Activated CD4-positive, alpha-beta memory T cell treated with anti-CD3 and anti-CD28 coated beads, Interleukin-2, amount 10 ng/mL, durations not matched to agents 7 days and 5 days (primary cell): Measurements from ENCODE around the gene LAG3. TPM values are rescaled to one million over a fixed set of nuclear protein-coding genes. Genes with fewer than 3 reads are reported as not detected.
A peak's percentile ranks its signal among the peaks of the same experiment; 100 is the strongest.

Experiments used
- CTCF ChIA-PET: fragments of 350-600 bp; sonication (Branson Sonifier 250); formaldehyde crosslinking; loops from one replicate; lab custom pipeline; 2021; ENCODE audit warnings: antibody characterized with exemption, inconsistent platforms; lab: Charles Lee
- POLR2A ChIA-PET: fragments of 350-600 bp; sonication (Branson Sonifier 250); formaldehyde crosslinking; loops from one replicate; lab custom pipeline; 2021; ENCODE audit warnings: antibody characterized with exemption; lab: Charles Lee
- DNase-seq: peaks from one replicate; pipeline ENCODE4 v3.0.0-alpha.2; 2020
- H3K27ac Mint-ChIP-seq: one replicate; pipeline ENCODE4 v1.8.0; 2021; ENCODE audit warnings: mild to moderate bottlenecking, mixed read lengths
- H3K27me3 Mint-ChIP-seq: one replicate; pipeline ENCODE4 v1.8.0; 2021; ENCODE audit warnings: mixed read lengths
- H3K36me3 Mint-ChIP-seq: one replicate; pipeline ENCODE4 v1.8.0; 2021; ENCODE audit warnings: low read depth, mixed read lengths
- H3K4me1 Mint-ChIP-seq: one replicate; pipeline ENCODE4 v1.8.0; 2021; ENCODE audit warnings: mixed read lengths
- H3K4me3 Mint-ChIP-seq: one replicate; pipeline ENCODE4 v1.8.0; 2021; ENCODE audit warnings: mild to moderate bottlenecking, mixed read lengths
- H3K9me3 Mint-ChIP-seq: one replicate; pipeline ENCODE4 v1.8.0; 2021; ENCODE audit warnings: mixed read lengths
- total RNA-seq, 2 experiments: library from RNA; stranded (reverse); gene quantifications; one replicate each; pipeline ENCODE4 v1.2.3, GENCODE V29; 2021

The LAG3 gene
- total RNA-seq, 2 experiments from 2014 or later: 91.9 TPM

DNA sequence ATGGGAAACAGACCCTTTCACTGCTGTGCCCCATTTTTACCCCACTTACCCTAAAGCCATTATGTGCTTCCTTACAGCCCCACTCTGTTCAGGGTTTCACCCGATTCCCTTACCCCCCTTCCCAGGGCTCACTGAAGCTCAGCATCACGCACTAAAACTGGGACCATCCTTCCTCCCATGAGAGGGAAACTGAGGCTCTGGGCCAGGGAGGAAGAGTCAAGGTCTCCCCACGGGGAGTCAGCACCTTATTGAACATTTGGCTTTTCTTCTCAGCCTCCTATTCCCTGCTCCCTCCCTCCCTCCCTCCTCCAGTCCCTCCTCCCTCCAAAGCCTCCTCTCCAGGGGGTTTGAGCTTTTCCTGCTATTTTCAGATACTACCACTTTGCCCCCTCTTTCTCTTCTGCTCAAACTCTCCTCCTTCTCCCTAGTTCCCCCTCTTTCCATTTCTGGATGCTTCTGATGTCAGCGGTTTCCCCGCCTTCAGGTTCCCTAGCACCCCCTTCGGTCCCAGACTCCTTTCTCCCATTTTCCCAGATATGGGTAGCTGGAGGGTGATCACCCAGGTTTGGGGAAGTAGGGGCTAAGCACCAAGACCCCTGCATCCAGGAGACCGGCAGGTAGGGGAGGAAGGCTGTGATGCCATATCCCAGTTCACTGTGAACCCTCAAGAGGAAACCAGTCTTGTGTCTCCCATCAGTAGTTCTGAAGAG lies 50.3 kb downstream of the LAG3 start:
- no peak for DNase-seq
- Mint-ChIP-seq H3K4me1 (peaks cover 21% of the 10 kb centered on the region), H3K9me3 (no peaks in the 10 kb centered on the region), H3K4me3 (no peak overlapping the region), H3K36me3 (peaks cover 24% of the 10 kb centered on the region), H3K27me3 (peaks cover 51% of the 10 kb centered on the region), H3K27ac (no peak overlapping the region)
- ChIA-PET POLR2A (interaction anchor here (0.7 to 7.2 kb wide), 6 partner anchors 11 to 69 kb away, joined by 3 to 33 read pairs (median 4); partner anchors contain the start of genes CDCA3, MLF2 and USP5), CTCF (interaction anchor here (0.5 to 4.9 kb wide), 7 partner anchors 9 to 202 kb away, joined by 3 to 48 read pairs (median 4); partner anchors contain the start of gene MLF2)

DNA sequence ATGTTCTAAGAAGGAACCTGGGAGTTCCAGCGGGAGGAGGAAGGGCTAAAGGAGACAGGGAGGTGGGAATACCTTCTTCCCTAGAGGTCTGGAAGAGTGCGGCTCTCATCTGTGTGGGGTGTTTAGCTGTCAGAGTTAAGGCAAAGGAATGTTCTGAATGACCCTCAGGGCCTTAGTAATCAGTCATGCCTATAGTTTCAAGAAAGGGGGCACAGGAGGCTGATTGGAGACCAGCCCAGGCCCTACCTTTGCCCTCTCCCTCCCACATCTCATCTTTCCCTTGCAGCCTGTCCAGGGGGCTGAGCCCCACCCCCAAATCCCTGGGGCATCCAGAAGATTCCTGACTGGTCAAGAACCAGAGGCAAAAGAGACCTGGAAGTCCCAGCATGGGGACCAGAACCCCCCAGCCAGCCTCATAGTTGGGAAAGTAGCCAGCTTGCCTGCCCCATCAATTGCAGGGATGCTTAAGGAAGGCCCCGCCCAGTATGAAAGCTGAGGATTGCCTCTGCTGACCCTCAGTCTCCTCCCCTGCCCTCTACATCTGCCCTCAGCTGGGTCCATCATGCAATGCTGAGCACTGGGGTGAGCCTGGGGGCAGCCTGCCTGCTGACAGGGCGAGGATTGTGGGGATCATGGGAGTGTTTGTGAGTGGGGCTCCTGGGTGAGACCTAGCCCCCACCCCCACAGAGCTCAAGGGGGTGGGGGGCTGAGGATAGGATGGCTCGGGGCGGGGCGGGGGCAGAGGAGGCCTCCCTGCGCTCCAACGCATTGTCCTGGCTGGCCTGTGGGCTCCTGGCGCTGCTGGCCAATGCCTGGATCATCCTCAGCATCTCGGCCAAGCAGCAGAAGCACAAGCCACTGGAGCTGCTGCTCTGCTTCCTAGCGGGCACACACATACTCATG lies 51.1 kb downstream of the LAG3 start:
- no peak overlapping the region for H3K4me3 Mint-ChIP-seq
- POLR2A ChIA-PET: interaction anchor here (1.1 to 7.2 kb wide), 3 partner anchors 10 to 70 kb away, joined by 3 to 33 read pairs (median 5); partner anchors contain the start of gene MLF2
- H3K27me3 Mint-ChIP-seq: peaks cover 54% of the 10 kb centered on the region

DNA sequence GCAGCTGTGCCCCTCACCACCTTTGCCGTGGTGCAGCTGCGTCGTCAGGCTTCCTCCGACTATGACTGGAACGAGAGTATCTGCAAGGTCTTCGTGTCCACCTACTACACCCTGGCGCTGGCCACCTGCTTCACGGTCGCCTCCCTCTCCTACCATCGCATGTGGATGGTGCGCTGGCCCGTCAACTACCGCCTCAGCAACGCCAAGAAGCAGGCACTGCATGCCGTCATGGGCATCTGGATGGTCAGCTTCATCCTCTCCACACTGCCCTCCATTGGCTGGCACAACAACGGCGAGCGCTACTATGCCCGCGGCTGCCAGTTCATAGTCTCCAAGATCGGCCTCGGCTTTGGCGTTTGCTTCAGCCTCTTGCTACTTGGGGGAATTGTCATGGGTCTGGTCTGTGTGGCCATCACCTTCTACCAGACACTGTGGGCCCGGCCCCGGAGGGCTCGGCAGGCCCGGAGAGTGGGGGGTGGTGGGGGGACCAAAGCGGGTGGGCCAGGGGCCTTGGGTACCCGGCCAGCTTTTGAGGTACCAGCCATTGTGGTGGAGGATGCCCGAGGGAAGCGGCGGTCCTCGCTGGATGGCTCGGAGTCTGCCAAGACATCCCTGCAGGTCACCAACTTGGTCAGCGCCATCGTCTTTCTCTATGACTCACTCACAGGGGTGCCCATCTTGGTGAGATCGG lies 51.9 kb downstream of the LAG3 start:
- ChIA-PET POLR2A (interaction anchor here (1.4 to 7.2 kb wide), 2 partner anchors 13 to 71 kb away, joined by 5 to 33 read pairs; partner anchors contain the start of gene MLF2), CTCF (interaction anchor here (0.8 to 4.9 kb wide), 14 partner anchors 11 to 256 kb away, joined by 3 to 48 read pairs (median 4); partner anchors contain the start of genes CD4, MLF2, NOP2 and PTMS)
- Mint-ChIP-seq H3K27me3 (peaks cover 60% of the 10 kb centered on the region), H3K36me3 (peaks cover 11% of the 10 kb centered on the region), H3K9me3 (no peaks in the 10 kb centered on the region), H3K4me1 (peaks cover 28% of the 10 kb centered on the region), H3K27ac (no peak overlapping the region), H3K4me3 (no peak overlapping the region)
- no peak for DNase-seq

More for the DNA sequence above, 51.1 kb downstream of the LAG3 start:
- Mint-ChIP-seq H3K27ac (no peak overlapping the region), H3K9me3 (no peaks in the 10 kb centered on the region), H3K36me3 (peaks cover 15% of the 10 kb centered on the region), H3K4me1 (peaks cover 23% of the 10 kb centered on the region)
- CTCF ChIA-PET: interaction anchor here (1.0 to 4.9 kb wide), 6 partner anchors 10 to 253 kb away, joined by 4 to 48 read pairs (median 4); partner anchors contain the start of genes MLF2 and PTMS
- DNase-seq: no peak

- Mint-ChIP-seq H3K4me1 (peaks cover 29% of the 10 kb centered on the region), H3K36me3 (peaks cover 3% of the 10 kb centered on the region), H3K9me3 (no peaks in the 10 kb centered on the region), H3K27me3 (peaks cover 67% of the 10 kb centered on the region), H3K4me3 (no peak overlapping the region), H3K27ac (no peak overlapping the region)
- no peak for DNase-seq
- ChIA-PET CTCF (interaction anchor here (0.8 to 4.9 kb wide), 18 partner anchors 11 to 257 kb away, joined by 3 to 48 read pairs (median 4); partner anchors contain the start of genes CD4, CDCA3, MLF2 and NOP2), POLR2A (interaction anchor here (0.6 to 7.2 kb wide), 5 partner anchors 10 to 72 kb away, joined by 3 to 33 read pairs (median 4); partner anchors contain the start of gene MLF2)
These were observed 52.6 kb downstream of the LAG3 start for GRCh38 chr12:6824901-6825381.

- ChIA-PET POLR2A (interaction anchor here (0.6 to 7.2 kb wide), 4 partner anchors 11 to 72 kb away, joined by 3 to 33 read pairs (median 4); partner anchors contain the start of gene MLF2), CTCF (interaction anchor here (0.6 to 4.9 kb wide), 23 partner anchors 10 to 344 kb away, joined by 3 to 48 read pairs (median 3); partner anchors contain the start of genes CD4, CDCA3, COPS7A and MLF2)
- Mint-ChIP-seq H3K4me1 (peaks cover 27% of the 10 kb centered on the region), H3K36me3 (peaks cover 2% of the 10 kb centered on the region), H3K9me3 (no peaks in the 10 kb centered on the region), H3K4me3 (no peak overlapping the region), H3K27ac (no peak overlapping the region), H3K27me3 (peaks cover 72% of the 10 kb centered on the region)
- peak; percentile 84 for DNase-seq
These were observed 53.2 kb downstream of the LAG3 start for GRCh38 chr12:6825398-6826124.

GRCh38 chr12:6826125-6826733 lies 53.9 kb downstream of the LAG3 start:
- POLR2A ChIA-PET: interaction anchor here (1.2 to 7.2 kb wide), 3 partner anchors 12 to 73 kb away, joined by 3 to 33 read pairs (median 4); partner anchors contain the start of gene MLF2
- CTCF ChIA-PET: interaction anchor here (0.6 to 4.9 kb wide), 17 partner anchors 9 to 344 kb away, joined by 3 to 48 read pairs (median 4); partner anchors contain the start of genes CD4, CDCA3, COPS7A and MLF2
- Mint-ChIP-seq H3K4me3 (no peak overlapping the region), H3K36me3 (no peaks in the 10 kb centered on the region), H3K4me1 (peaks cover 22% of the 10 kb centered on the region), H3K27ac (no peak overlapping the region), H3K27me3 (peaks cover 75% of the 10 kb centered on the region), H3K9me3 (no peaks in the 10 kb centered on the region)
- DNase-seq: no peak

- CTCF ChIA-PET: interaction anchor here (0.6 to 4.9 kb wide), 12 partner anchors 9 to 205 kb away, joined by 3 to 48 read pairs (median 3); partner anchors contain the start of genes CD4, COPS7A, MLF2 and SPSB2
- H3K9me3 Mint-ChIP-seq: no peaks in the 10 kb centered on the region
- DNase-seq: no peak
- no peaks in the 10 kb centered on the region for H3K36me3 Mint-ChIP-seq
- POLR2A ChIA-PET: interaction anchor here (1.4 to 7.2 kb wide), 5 partner anchors 13 to 74 kb away, joined by 3 to 33 read pairs (median 7); partner anchors contain the start of genes CDCA3, GNB3, MLF2 and USP5
- H3K4me1 Mint-ChIP-seq: peaks cover 20% of the 10 kb centered on the region
- peaks cover 80% of the 10 kb centered on the region for H3K27me3 Mint-ChIP-seq
- H3K4me3 Mint-ChIP-seq: peak overlapping the region; percentile 10
- no peak overlapping the region for H3K27ac Mint-ChIP-seq
These were observed 54.6 kb downstream of the LAG3 start for GRCh38 chr12:6826734-6827436.

DNA sequence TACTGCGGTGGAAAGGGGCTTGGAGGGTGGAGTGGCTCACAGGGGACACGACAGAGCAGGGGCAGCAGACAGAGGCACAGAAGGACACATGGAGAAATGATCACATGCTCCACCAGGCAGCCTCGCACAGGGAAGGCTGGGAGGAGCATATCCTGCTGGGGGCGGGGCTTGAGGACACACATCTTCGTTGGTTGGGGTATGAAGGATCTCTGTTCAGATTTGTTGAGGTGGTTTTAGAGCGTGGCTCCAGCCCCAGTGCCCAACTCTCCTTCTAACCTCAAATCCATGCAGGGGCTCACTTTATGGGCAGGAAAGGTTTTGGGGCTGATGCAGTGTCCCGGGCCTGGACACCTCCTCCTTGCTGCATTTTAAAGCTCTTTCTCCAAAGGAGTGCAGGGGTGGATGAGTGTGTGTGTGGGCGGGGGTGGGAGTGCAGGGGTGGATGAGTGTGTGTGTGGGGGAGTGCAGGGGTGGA lies 55.2 kb downstream of the LAG3 start:
- Mint-ChIP-seq H3K4me1 (peaks cover 18% of the 10 kb centered on the region), H3K4me3 (peak overlapping the region; percentile 10)

More for the DNA sequence above, 55.2 kb downstream of the LAG3 start:
- CTCF ChIA-PET: interaction anchor here (0.7 to 1.4 kb wide), 3 partner anchors 17 to 106 kb away, joined by 3 read pairs; no protein-coding TSS in a partner anchor
- Mint-ChIP-seq H3K36me3 (no peaks in the 10 kb centered on the region), H3K9me3 (no peaks in the 10 kb centered on the region), H3K27me3 (peaks cover 77% of the 10 kb centered on the region), H3K27ac (no peak overlapping the region)
- POLR2A ChIA-PET: interaction anchor here (1.4 to 7.2 kb wide), 4 partner anchors 12 to 74 kb away, joined by 3 to 33 read pairs (median 14); partner anchors contain the start of genes CDCA3, GNB3, MLF2 and USP5
- peak; percentile 55 for DNase-seq
